H1 (cell line): ENCODE measurements around the gene RASGEF1B. TPM values are rescaled to one million over a fixed set of nuclear protein-coding genes. Genes with fewer than 3 reads are reported as not detected.

Source experiments
- ATF2 ChIP-seq: IDR thresholded peaks from 2 replicates; pipeline ENCODE4 v1.6.1; 2012; ENCODE audit warnings: low read length, inconsistent platforms
- CHD7 ChIP-seq: fragments of 300-600 bp; sonication (generic); IDR thresholded peaks from 2 replicates; pipeline ENCODE4 v1.7.1; 2012; ENCODE audit warnings: low read length, moderate library complexity, mild to moderate bottlenecking, inconsistent platforms; ENCODE audit not compliant: insufficient replicate concordance
- CTCF ChIP-seq, 3 experiments: IDR thresholded peaks; 1 replicate in 2 of 3; 2 replicates in 1 of 3; pipeline versions ENCODE4 v1.5.1 to v1.6.1; 2011; ENCODE audit warnings: low read length in 3 of 3, mild to moderate bottlenecking in 3 of 3, inconsistent platforms in 2 of 3, low read depth in 1 of 3, moderate library complexity in 1 of 3; ENCODE audit not compliant: insufficient read depth in 1 of 3; ENCODE audit errors: control extremely low read depth in 1 of 3
- RBBP5 ChIP-seq: IDR thresholded peaks from 2 replicates; pipeline ENCODE4 v1.7.1; 2012; ENCODE audit warnings: low read depth, mild to moderate bottlenecking, inconsistent platforms, low read length, moderate library complexity, borderline replicate concordance
- SIX5 ChIP-seq: IDR thresholded peaks from 2 replicates; pipeline ENCODE4 v1.6.1; 2011; ENCODE audit warnings: mild to moderate bottlenecking, low read depth, low read length
- polyA plus RNA-seq, 7 experiments: library from polyadenylated mRNA; depleted of rRNA in 3 of 7; stranded (reverse) in 5 of 7; unstranded in 2 of 7; fragments of >200 nt in 5 of 7; fragments of 200-250 nt in 2 of 7; gene quantifications; 1 replicate in 5 of 7; 2 replicates in 1 of 7; 4 replicates in 1 of 7; pipeline versions ENCODE4 v1.2.1 to v1.2.3, GENCODE V29; 2011 to 2013; ENCODE audit warnings: missing spikeins in 2 of 7, mixed read lengths in 2 of 7
- total RNA-seq: library from RNA; stranded (reverse); fragmentation: NEBNext Ultra II Directional; extraction: Animal tissue kit (Norgen Biotek cat#: 25700); gene quantifications from 2 replicates; pipeline ENCODE4 v1.2.1, GENCODE V29; 2021

Gene RASGEF1B
- total and polyA plus RNA-seq, 2 of the 8 experiments (the other 6 are each of a cell fraction or from before 2014, with no cell fraction given), result 1.6 to 4.7 TPM

GRCh38 chr4:81509822-81510221, 38.1 kb upstream of the RASGEF1B start (continued):
- TF ChIP-seq CHD7, result no peak
- TF ChIP-seq ATF2, result no peak
- TF ChIP-seq CTCF (IDR thresholded peaks at IDR 0.05; ENCODE audit: control extremely low read depth in 1 of 3, insufficient read depth in 1 of 3, low read depth in 1 of 3, low read length in 3 of 3), result no peak
- no peak for TF ChIP-seq RBBP5
- TF ChIP-seq SIX5, result no peak
